DND-41 (cell line): ENCODE data around the gene GPR34.

Experiments
- EZH2 ChIP-seq: IDR thresholded peaks from 3 replicates; pipeline ENCODE4 v1.6.1; 2012; ENCODE audit warnings: borderline replicate concordance, low read depth, mild to moderate bottlenecking, moderate library complexity, low read length, inconsistent platforms; ENCODE audit not compliant: severe bottlenecking
- TF ChIP-seq, protein P1 (sequence below): IDR thresholded peaks from 2 replicates; pipeline ENCODE4 v1.5.1; 2012; ENCODE audit warnings: borderline replicate concordance, low read length, moderate library complexity, mild to moderate bottlenecking; ENCODE audit not compliant: poor library complexity, severe bottlenecking; ENCODE audit errors: extremely low read depth

DNA sequence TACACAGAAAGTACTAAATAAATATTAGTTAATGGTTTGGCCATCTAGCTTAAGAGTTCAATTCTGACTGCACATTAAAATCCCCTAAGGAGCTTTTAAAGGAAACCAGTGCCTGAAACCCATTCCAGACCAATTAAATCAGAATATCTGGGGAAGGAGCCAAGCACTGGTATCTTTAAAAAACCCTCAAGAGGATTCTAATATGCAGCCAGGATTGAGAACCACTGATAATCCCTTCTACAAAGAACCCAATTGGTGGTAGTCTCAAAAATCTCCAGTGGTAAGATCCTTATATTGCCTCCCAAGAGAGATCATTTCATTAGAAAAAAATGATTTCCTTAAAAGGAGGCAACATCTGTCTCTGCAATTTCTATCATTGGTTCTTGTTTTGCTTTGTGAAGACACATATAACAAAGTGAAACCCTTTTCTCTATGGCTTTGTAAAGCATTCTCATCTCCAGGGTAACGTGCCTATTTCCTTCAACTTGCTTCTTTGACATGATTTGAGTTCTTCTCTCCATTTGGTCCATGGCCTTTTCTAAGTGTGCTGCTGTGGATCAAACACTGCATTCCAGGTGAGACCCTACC is 3.5 kb downstream of the GPR34 start:
- no peak for TF ChIP-seq EZH2
- TF ChIP-seq, protein P1, sequence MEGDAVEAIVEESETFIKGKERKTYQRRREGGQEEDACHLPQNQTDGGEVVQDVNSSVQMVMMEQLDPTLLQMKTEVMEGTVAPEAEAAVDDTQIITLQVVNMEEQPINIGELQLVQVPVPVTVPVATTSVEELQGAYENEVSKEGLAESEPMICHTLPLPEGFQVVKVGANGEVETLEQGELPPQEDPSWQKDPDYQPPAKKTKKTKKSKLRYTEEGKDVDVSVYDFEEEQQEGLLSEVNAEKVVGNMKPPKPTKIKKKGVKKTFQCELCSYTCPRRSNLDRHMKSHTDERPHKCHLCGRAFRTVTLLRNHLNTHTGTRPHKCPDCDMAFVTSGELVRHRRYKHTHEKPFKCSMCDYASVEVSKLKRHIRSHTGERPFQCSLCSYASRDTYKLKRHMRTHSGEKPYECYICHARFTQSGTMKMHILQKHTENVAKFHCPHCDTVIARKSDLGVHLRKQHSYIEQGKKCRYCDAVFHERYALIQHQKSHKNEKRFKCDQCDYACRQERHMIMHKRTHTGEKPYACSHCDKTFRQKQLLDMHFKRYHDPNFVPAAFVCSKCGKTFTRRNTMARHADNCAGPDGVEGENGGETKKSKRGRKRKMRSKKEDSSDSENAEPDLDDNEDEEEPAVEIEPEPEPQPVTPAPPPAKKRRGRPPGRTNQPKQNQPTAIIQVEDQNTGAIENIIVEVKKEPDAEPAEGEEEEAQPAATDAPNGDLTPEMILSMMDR = no peak
